Epithelial cell of proximal tubule (primary cell): ENCODE measurements around the gene ICAM3. TPM values are rescaled to one million over a fixed set of nuclear protein-coding genes. Genes with fewer than 3 reads are reported as not detected.

ENCODE experiments used
- DNase-seq: peaks from one replicate; pipeline ENCODE4 v3.0.0-alpha.2; 2011; ENCODE audit warnings: low read depth
- H3K4me3 ChIP-seq: 2 replicates; pipeline ENCODE4 v1.5.1; 2011; ENCODE audit warnings: low read depth, mild to moderate bottlenecking, low read length
- CTCF ChIP-seq: conservative IDR thresholded peaks from 2 replicates; pipeline ENCODE4 v1.5.1; 2012; ENCODE audit warnings: low read depth, mild to moderate bottlenecking, low read length
- total RNA-seq: library from RNA; depleted of rRNA; stranded (reverse); fragments of >200 nt; gene quantifications from 2 replicates; pipeline ENCODE4 v1.2.3, GENCODE V29; 2015

Gene ICAM3
- total RNA-seq, 1 donor from 2014 or later: 3.4 TPM

GRCh38 chr19:10317045-10317856, 22.2 kb downstream of the ICAM3 start:
- no peak for DNase-seq
- no peak for TF ChIP-seq CTCF
- H3K4me3 ChIP-seq: no peak overlapping the region

- DNase-seq: no peak
- peak overlapping the region; percentile 85 for H3K4me3 ChIP-seq
- no peak for TF ChIP-seq CTCF
Measured at GRCh38 chr19:10316229-10317044, 23.0 kb downstream of the ICAM3 start.

- no peak for TF ChIP-seq CTCF
- no peak for DNase-seq
- peak within 1 kb of the TSS; percentile 85 for H3K4me3 ChIP-seq
Measured at GRCh38 chr19:10315335-10316214, 23.8 kb downstream of the ICAM3 start, which contains the start of gene FDX2. Gene FDX2 (minus strand): TSS chr19:10316015. CDS start chr19:10315996, 19 bp downstream.

- no peak for TF ChIP-seq CTCF
- no peak within 1 kb of the TSS for H3K4me3 ChIP-seq
- DNase-seq: no peak
Measured at GRCh38 chr19:10309423-10309822, 30.0 kb downstream of the ICAM3 start, which contains the start of gene ZGLP1. Gene ZGLP1 (minus strand): TSS chr19:10309815.

- no peak for TF ChIP-seq CTCF
- no peak for DNase-seq
- no peak overlapping the region for H3K4me3 ChIP-seq
Measured at GRCh38 chr19:10306327-10306726, 33.1 kb downstream of the ICAM3 start.

- H3K4me3 ChIP-seq: no peak overlapping the region
- no peak for TF ChIP-seq CTCF
- no peak for DNase-seq
Measured at GRCh38 chr19:10305139-10305806, 34.2 kb downstream of the ICAM3 start.
